IMR-90 (cell line): ENCODE data around the gene ST6GALNAC3. TPM values are rescaled to one million over a fixed set of nuclear protein-coding genes. Genes with fewer than 3 reads are reported as not detected.

ENCODE experiments used
- ATAC-seq: fragments of 200-7000 bp; cut with Tn5 transposase; 2 replicates; pipeline ENCODE4 v1.9.1; 2020; ENCODE audit warnings: low read depth, mild to moderate bottlenecking, moderate library complexity
- BruUV-seq: library from RNA; stranded (reverse); fragments of 400-500 nt; replicated peaks from 2 replicates; lab custom pipeline; 2021; lab: Mats Ljungman, UMichigan
- CTCF ChIA-PET: fragments of 300-600 bp; formaldehyde crosslinking; extraction: SDS; loops from one replicate; lab custom pipeline; 2021; ENCODE audit warnings: antibody characterized with exemption; lab: Yijun Ruan, JAX
- POLR2A ChIA-PET: fragments of 300-600 bp; sonication (Branson Sonifier 250); formaldehyde crosslinking; loops from one replicate; lab custom pipeline; 2022; ENCODE audit warnings: antibody characterized with exemption; ENCODE audit not compliant: unreplicated experiment; lab: Charles Lee
- DNase-seq: peaks from one replicate; pipeline ENCODE4 v3.0.0; 2013
- H2AFZ ChIP-seq: replicated peaks from 2 replicates; pipeline ENCODE3; 2013; ENCODE audit warnings: low read length, mild to moderate bottlenecking; ENCODE audit not compliant: poor library complexity
- H2AK5ac ChIP-seq: 2 replicates; pipeline ENCODE4 v1.6.1; 2013; ENCODE audit warnings: low read depth, low read length, inconsistent platforms
- H2AK9ac ChIP-seq: replicated peaks from 2 replicates; pipeline ENCODE3; 2013; ENCODE audit warnings: mild to moderate bottlenecking, low read depth, low read length, moderate library complexity; ENCODE audit not compliant: poor library complexity
- H2BK120ac ChIP-seq: 2 replicates; pipeline ENCODE4 v1.6.1; 2013; ENCODE audit warnings: low read depth, low read length, inconsistent platforms
- H2BK15ac ChIP-seq: 3 replicates; pipeline ENCODE4 v1.6.1; 2013; ENCODE audit warnings: low read depth, low read length, inconsistent platforms
- H2BK20ac ChIP-seq: 2 replicates; pipeline ENCODE4 v1.6.1; 2013; ENCODE audit warnings: low read depth, mild to moderate bottlenecking, inconsistent platforms, low read length, moderate library complexity
- H2BK5ac ChIP-seq: 2 replicates; pipeline ENCODE4 v1.6.1; 2013; ENCODE audit warnings: mild to moderate bottlenecking, low read depth, low read length, inconsistent platforms; ENCODE audit not compliant: poor library complexity, severe bottlenecking
- H3K14ac ChIP-seq: replicated peaks from 2 replicates; pipeline ENCODE4 v1.6.1; 2013; ENCODE audit warnings: low read depth, low read length, inconsistent platforms
- H3K18ac ChIP-seq: 2 replicates; pipeline ENCODE4 v1.6.1; 2013; ENCODE audit warnings: low read depth, low read length, control low read depth
- H3K23ac ChIP-seq: 2 replicates; pipeline ENCODE4 v1.6.1; 2013; ENCODE audit warnings: low read depth, low read length, inconsistent platforms
- H3K27ac ChIP-seq: 2 replicates; pipeline ENCODE4 v1.5.1; 2013; ENCODE audit warnings: mild to moderate bottlenecking, control low read depth, low read length; ENCODE audit not compliant: insufficient read depth
- H3K27me3 ChIP-seq: 2 replicates; pipeline ENCODE4 v1.6.1; 2013; ENCODE audit warnings: low read length; ENCODE audit not compliant: control insufficient read depth, insufficient read depth
- H3K36me3 ChIP-seq: 2 replicates; pipeline ENCODE4 v1.6.1; 2013; ENCODE audit warnings: low read length, mixed read lengths; ENCODE audit not compliant: control insufficient read depth, insufficient read depth
- H3K4ac ChIP-seq: 2 replicates; pipeline ENCODE4 v1.6.1; 2013; ENCODE audit warnings: low read depth, low read length, inconsistent platforms
- H3K4me1 ChIP-seq: 2 replicates; pipeline ENCODE4 v1.6.1; 2013; ENCODE audit warnings: low read length, mixed read lengths; ENCODE audit not compliant: control insufficient read depth, insufficient read depth
- H3K4me2 ChIP-seq: 2 replicates; pipeline ENCODE4 v1.6.1; 2013; ENCODE audit warnings: low read depth, mild to moderate bottlenecking, control low read depth, low read length, moderate library complexity
- H3K4me3 ChIP-seq: 2 replicates; pipeline ENCODE4 v1.5.1; 2013; ENCODE audit warnings: low read depth, mild to moderate bottlenecking, control low read depth, low read length, moderate library complexity; ENCODE audit not compliant: insufficient read depth
- H3K56ac ChIP-seq: 2 replicates; pipeline ENCODE4 v1.6.1; 2013; ENCODE audit warnings: low read length, inconsistent platforms; ENCODE audit not compliant: insufficient read depth; ENCODE audit errors: extremely low read depth
- H3K79me1 ChIP-seq, 2 experiments: 2 replicates each; pipeline ENCODE4 v1.6.1; 2013; ENCODE audit warnings: low read length in 2 of 2, inconsistent platforms in 1 of 2, low read depth in 1 of 2
- H3K9ac ChIP-seq: 2 replicates; pipeline ENCODE4 v1.6.1; 2013; ENCODE audit warnings: low read depth, low read length, control low read depth
- H3K9me1 ChIP-seq: 2 replicates; pipeline ENCODE4 v1.6.1; 2013; ENCODE audit warnings: low read length, inconsistent platforms; ENCODE audit not compliant: insufficient read depth
- H3K9me3 ChIP-seq: 2 replicates; pipeline ENCODE4 v1.6.1; 2013; ENCODE audit warnings: low read length; ENCODE audit not compliant: control insufficient read depth, insufficient read depth
- H4K20me1 ChIP-seq: 2 replicates; pipeline ENCODE4 v1.6.1; 2013; ENCODE audit warnings: low read length, inconsistent platforms; ENCODE audit not compliant: insufficient read depth
- H4K5ac ChIP-seq: 2 replicates; pipeline ENCODE4 v1.6.1; 2013; ENCODE audit warnings: mild to moderate bottlenecking, low read depth, low read length, control low read depth
- H4K8ac ChIP-seq, 2 experiments: 2 replicates each; pipeline ENCODE4 v1.6.1; 2013; ENCODE audit warnings: low read depth in 2 of 2, low read length in 2 of 2, control low read depth in 1 of 2, inconsistent platforms in 1 of 2
- H4K91ac ChIP-seq: 2 replicates; pipeline ENCODE4 v1.6.1; 2013; ENCODE audit warnings: low read depth, low read length, inconsistent platforms; ENCODE audit not compliant: insufficient read depth
- BHLHE40 ChIP-seq: fragments of 150-350 bp; IDR thresholded peaks from 2 replicates; pipeline ENCODE4 v1.6.1; 2016; ENCODE audit warnings: mild to moderate bottlenecking, low read depth, low read length
- CEBPB ChIP-seq: IDR thresholded peaks from 2 replicates; pipeline ENCODE4 v1.6.1; 2012; ENCODE audit warnings: low read depth, low read length, improper control_type of control experiment
- CHD1 ChIP-seq: IDR thresholded peaks from 2 replicates; pipeline ENCODE4 v1.6.1; 2012; ENCODE audit warnings: low read depth, low read length, improper control_type of control experiment
- FOS ChIP-seq: fragments of 150-350 bp; IDR thresholded peaks from 2 replicates; pipeline ENCODE4 v1.6.1; 2016; ENCODE audit warnings: low read depth, low read length
- MAFK ChIP-seq: IDR thresholded peaks from 2 replicates; pipeline ENCODE4 v1.6.1; 2012; ENCODE audit warnings: low read depth, low read length, improper control_type of control experiment
- MAZ ChIP-seq: IDR thresholded peaks from 2 replicates; pipeline ENCODE4 v1.6.1; 2012; ENCODE audit warnings: low read depth, mild to moderate bottlenecking, low read length, improper control_type of control experiment, moderate library complexity, borderline replicate concordance
- MXI1 ChIP-seq: IDR thresholded peaks from 2 replicates; pipeline ENCODE4 v1.6.1; 2012; ENCODE audit warnings: low read depth, mild to moderate bottlenecking, low read length, moderate library complexity, borderline replicate concordance
- NFE2L2 ChIP-seq: fragments of 150-350 bp; IDR thresholded peaks from 2 replicates; pipeline ENCODE4 v1.6.1; 2016; ENCODE audit warnings: low read depth, mild to moderate bottlenecking, low read length
- POLR2A ChIP-seq: IDR thresholded peaks from 2 replicates; pipeline ENCODE4 v1.6.1; 2012; ENCODE audit warnings: mild to moderate bottlenecking, low read depth, low read length
- RAD21 ChIP-seq: IDR thresholded peaks from 2 replicates; pipeline ENCODE4 v1.6.1; 2012; ENCODE audit warnings: low read length, improper control_type of control experiment
- RCOR1 ChIP-seq: IDR thresholded peaks from 2 replicates; pipeline ENCODE4 v1.6.1; 2012; ENCODE audit warnings: mild to moderate bottlenecking, low read length, improper control_type of control experiment; ENCODE audit not compliant: insufficient replicate concordance
- RFX5 ChIP-seq: IDR thresholded peaks from 2 replicates; pipeline ENCODE4 v1.8.0; 2012; ENCODE audit warnings: low read depth, mild to moderate bottlenecking, low read length, moderate library complexity
- SMC3 ChIP-seq: fragments of 150-350 bp; IDR thresholded peaks from 2 replicates; pipeline ENCODE4 v1.6.1; 2016; ENCODE audit warnings: low read depth, mild to moderate bottlenecking, antibody characterized with exemption, low read length, moderate library complexity
- WGBS, 2 experiments: methylation state at CpG; one replicate each; pipeline versions ENCODE4 v1.1.5 to v1.1.7; 2013; ENCODE audit warnings: missing lambda C conversion rate in 2 of 2; ENCODE audit not compliant: insufficient read length in 1 of 2; ENCODE audit errors: extremely low coverage in 2 of 2; 5-methylcytosine and 5-hydroxymethylcytosine counted together
- dilution Hi-C: fragments of 300-500 bp; cut with HindIII; formaldehyde crosslinking; loops from one replicate; pipeline ENCODE4 v1.14.3; 2018; ENCODE audit warnings: low sequenced_read_pairs; ENCODE audit not compliant: unreplicated experiment
- in situ Hi-C: fragments of 300-500 bp; cut with MboI; formaldehyde crosslinking; loops from 3 replicates; pipeline ENCODE4 v1.14.3; 2019; ENCODE audit warnings: low sequenced_read_pairs, inconsistent platforms, mixed read lengths
- intact Hi-C: fragments of 100-400 bp; cut with micrococcal nuclease; formaldehyde crosslinking; loops from 2 replicates; pipeline ENCODE4 v1.10.0; 2022
- polyA plus RNA-seq, 3 experiments: library from polyadenylated mRNA; depleted of rRNA; stranded (reverse); fragments of >200 nt; gene quantifications; 2 replicates each; pipeline ENCODE4 v1.2.3, GENCODE V29; 2012; ENCODE audit warnings: low replicate concordance in 1 of 3
- total RNA-seq: library from RNA; depleted of rRNA; stranded (reverse); fragments of >200 nt; gene quantifications from 2 replicates; pipeline ENCODE4 v1.2.3, GENCODE V29; 2012
- TF ChIP-seq, protein P1 (sequence below): fragments of 150-350 bp; IDR thresholded peaks from 2 replicates; pipeline ENCODE4 v1.6.1; 2017; ENCODE audit warnings: mild to moderate bottlenecking, antibody characterized with exemption, low read length, low read depth
- TF ChIP-seq, protein P2 (sequence below): fragments of 150-350 bp; IDR thresholded peaks from 2 replicates; pipeline ENCODE4 v1.6.1; 2016; ENCODE audit warnings: low read depth, mild to moderate bottlenecking, low read length, moderate library complexity, borderline replicate concordance
- TF ChIP-seq, protein P3 (sequence below): conservative IDR thresholded peaks from 2 replicates; pipeline ENCODE4 v1.5.1; 2012; ENCODE audit warnings: mild to moderate bottlenecking, low read depth, low read length, improper control_type of control experiment

ST6GALNAC3 gene
- total and polyA plus RNA-seq, 2 of the 4 experiments (the other 2 are of a cell fraction), result 0.65 to 1.3 TPM

DNA sequence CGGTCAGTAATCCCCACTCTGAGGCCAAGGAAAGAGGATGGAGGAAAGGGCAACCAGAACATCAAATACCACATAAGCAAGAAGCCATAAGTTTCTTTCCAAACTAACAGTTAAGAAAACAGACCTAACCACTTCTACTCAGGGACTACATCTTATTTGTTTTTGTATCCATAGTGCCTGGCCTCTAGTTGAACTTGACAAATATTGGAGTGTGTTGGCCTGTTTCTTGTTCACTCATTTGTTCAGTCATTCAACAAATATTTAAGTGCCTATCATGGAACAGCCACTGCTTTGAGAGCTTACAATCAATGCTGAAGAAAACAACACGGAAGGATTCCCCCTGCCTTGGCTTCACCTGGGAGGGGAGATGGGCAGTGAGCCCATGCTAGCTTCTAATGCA is 69.7 kb downstream of the ST6GALNAC3 start:
- ATAC-seq (no peak), DNase-seq (no peak)
- BruUV-seq, result no TSS peak
- POLR2A ChIA-PET, result no interaction called here
- in situ Hi-C loops, result no loop called here
- no peaks in the 10 kb centered on the region for H3K4me1 ChIP-seq
- H2BK20ac ChIP-seq, result no peak overlapping the region
- no peaks in the 10 kb centered on the region for H3K79me1 ChIP-seq
- no peak overlapping the region for H2AFZ ChIP-seq
- CTCF ChIA-PET, result no interaction called here
- H3K4me3 ChIP-seq, result no peak overlapping the region
- H4K91ac ChIP-seq, result no peak overlapping the region
- no peak overlapping the region for H4K5ac ChIP-seq
- H3K27ac ChIP-seq, result no peak overlapping the region
- no peaks in the 10 kb centered on the region for H4K20me1 ChIP-seq
- H3K14ac ChIP-seq, result no peak overlapping the region
- no peak overlapping the region for H4K8ac ChIP-seq
- H3K4me2 ChIP-seq, result no peak overlapping the region
- H3K9me1 ChIP-seq, result no peaks in the 10 kb centered on the region
- H3K56ac ChIP-seq, result no peak overlapping the region
- no peak overlapping the region for H3K4ac ChIP-seq
- no peak overlapping the region for H2BK5ac ChIP-seq
- intact Hi-C loops, result no loop called here
- H3K9me3 ChIP-seq, result no peaks in the 10 kb centered on the region
- H2BK120ac ChIP-seq, result no peak overlapping the region
- H3K27me3 ChIP-seq, result no peaks in the 10 kb centered on the region
- no CpG with 5 or more reads among the region's 2 CpGs for WGBS, 2 experiments
- TF ChIP-seq MAZ (no peak), MXI1 (no peak), BHLHE40 (no peak), POLR2A (no peak), RFX5 (no peak), CHD1 (no peak), CEBPB (no peak), FOS (no peak), RAD21 (no peak), RCOR1 (no peak), NFE2L2 (no peak), SMC3 (no peak), MAFK (no peak)
- TF ChIP-seq, protein P1, sequence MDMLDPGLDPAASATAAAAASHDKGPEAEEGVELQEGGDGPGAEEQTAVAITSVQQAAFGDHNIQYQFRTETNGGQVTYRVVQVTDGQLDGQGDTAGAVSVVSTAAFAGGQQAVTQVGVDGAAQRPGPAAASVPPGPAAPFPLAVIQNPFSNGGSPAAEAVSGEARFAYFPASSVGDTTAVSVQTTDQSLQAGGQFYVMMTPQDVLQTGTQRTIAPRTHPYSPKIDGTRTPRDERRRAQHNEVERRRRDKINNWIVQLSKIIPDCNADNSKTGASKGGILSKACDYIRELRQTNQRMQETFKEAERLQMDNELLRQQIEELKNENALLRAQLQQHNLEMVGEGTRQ, result no peak
- TF ChIP-seq, protein P2, sequence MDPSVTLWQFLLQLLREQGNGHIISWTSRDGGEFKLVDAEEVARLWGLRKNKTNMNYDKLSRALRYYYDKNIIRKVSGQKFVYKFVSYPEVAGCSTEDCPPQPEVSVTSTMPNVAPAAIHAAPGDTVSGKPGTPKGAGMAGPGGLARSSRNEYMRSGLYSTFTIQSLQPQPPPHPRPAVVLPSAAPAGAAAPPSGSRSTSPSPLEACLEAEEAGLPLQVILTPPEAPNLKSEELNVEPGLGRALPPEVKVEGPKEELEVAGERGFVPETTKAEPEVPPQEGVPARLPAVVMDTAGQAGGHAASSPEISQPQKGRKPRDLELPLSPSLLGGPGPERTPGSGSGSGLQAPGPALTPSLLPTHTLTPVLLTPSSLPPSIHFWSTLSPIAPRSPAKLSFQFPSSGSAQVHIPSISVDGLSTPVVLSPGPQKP, result no peak
- TF ChIP-seq, protein P3, sequence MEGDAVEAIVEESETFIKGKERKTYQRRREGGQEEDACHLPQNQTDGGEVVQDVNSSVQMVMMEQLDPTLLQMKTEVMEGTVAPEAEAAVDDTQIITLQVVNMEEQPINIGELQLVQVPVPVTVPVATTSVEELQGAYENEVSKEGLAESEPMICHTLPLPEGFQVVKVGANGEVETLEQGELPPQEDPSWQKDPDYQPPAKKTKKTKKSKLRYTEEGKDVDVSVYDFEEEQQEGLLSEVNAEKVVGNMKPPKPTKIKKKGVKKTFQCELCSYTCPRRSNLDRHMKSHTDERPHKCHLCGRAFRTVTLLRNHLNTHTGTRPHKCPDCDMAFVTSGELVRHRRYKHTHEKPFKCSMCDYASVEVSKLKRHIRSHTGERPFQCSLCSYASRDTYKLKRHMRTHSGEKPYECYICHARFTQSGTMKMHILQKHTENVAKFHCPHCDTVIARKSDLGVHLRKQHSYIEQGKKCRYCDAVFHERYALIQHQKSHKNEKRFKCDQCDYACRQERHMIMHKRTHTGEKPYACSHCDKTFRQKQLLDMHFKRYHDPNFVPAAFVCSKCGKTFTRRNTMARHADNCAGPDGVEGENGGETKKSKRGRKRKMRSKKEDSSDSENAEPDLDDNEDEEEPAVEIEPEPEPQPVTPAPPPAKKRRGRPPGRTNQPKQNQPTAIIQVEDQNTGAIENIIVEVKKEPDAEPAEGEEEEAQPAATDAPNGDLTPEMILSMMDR, result no peak
- no peak overlapping the region for H2BK15ac ChIP-seq
- no peaks in the 10 kb centered on the region for H3K36me3 ChIP-seq
- H3K9ac ChIP-seq, result no peak overlapping the region
- no peak overlapping the region for H2AK5ac ChIP-seq
- dilution Hi-C loops, result no loop called here
- H3K18ac ChIP-seq, result no peak overlapping the region
- H3K23ac ChIP-seq, result no peak overlapping the region
- no peak overlapping the region for H2AK9ac ChIP-seq
